HepG2 (cell line): ENCODE data around the gene MMP8.

ENCODE experiments used
- CBFB ChIP-seq: sonication (generic); formaldehyde crosslinking; IDR thresholded peaks from 2 replicates; pipeline ENCODE4 v1.4.0; 2020; ENCODE audit warnings: missing genetic modification reagents
- CENPT ChIP-seq: sonication (generic); formaldehyde crosslinking; IDR thresholded peaks from 2 replicates; pipeline ENCODE4 v1.8.0; 2022; ENCODE audit warnings: low read depth, mild to moderate bottlenecking, moderate library complexity, missing genetic modification reagents
- CHD2 ChIP-seq: IDR thresholded peaks from 2 replicates; pipeline ENCODE4 v1.6.1; 2011; ENCODE audit warnings: low read depth, low read length, improper control_type of control experiment
- CTCF ChIP-seq: sonication (generic); formaldehyde crosslinking; IDR thresholded peaks from 2 replicates; pipeline ENCODE4 v1.5.0; 2020; ENCODE audit warnings: mild to moderate bottlenecking, missing genetic modification reagents, moderate library complexity
- ESRRA ChIP-seq: sonication (generic); formaldehyde crosslinking; IDR thresholded peaks from 2 replicates; pipeline ENCODE4 v1.5.1; 2020; ENCODE audit warnings: mild to moderate bottlenecking, low read depth, missing genetic modification reagents
- EZH2 ChIP-seq: conservative IDR thresholded peaks from 2 replicates; pipeline ENCODE4 v1.6.1; 2012; ENCODE audit warnings: mild to moderate bottlenecking, low read depth, low read length, moderate library complexity
- GABPB1 ChIP-seq: IDR thresholded peaks from 2 replicates; pipeline ENCODE4 v1.6.1; 2016; ENCODE audit warnings: mild to moderate bottlenecking, missing genetic modification reagents, moderate library complexity, missing compliant biosample characterization
- NR3C1 ChIP-seq: sonication (generic); formaldehyde crosslinking; IDR thresholded peaks from 2 replicates; pipeline ENCODE4 v1.4.0; 2020; ENCODE audit warnings: missing genetic modification reagents
- PCBP1 ChIP-seq: fragments of 200-400 bp; formaldehyde crosslinking; IDR thresholded peaks from 2 replicates; pipeline ENCODE4 v1.6.1; 2017; ENCODE audit warnings: mild to moderate bottlenecking, low read depth, low read length, borderline replicate concordance
- POLR2AphosphoS5 ChIP-seq: IDR thresholded peaks from 2 replicates; pipeline ENCODE4 v1.6.1; 2012; ENCODE audit warnings: low read depth, low read length
- ZNF280D ChIP-seq: sonication (generic); formaldehyde crosslinking; IDR thresholded peaks from 2 replicates; pipeline ENCODE4 v1.5.1; 2020; ENCODE audit warnings: mild to moderate bottlenecking, missing genetic modification reagents
- ZNF329 ChIP-seq: sonication (generic); formaldehyde crosslinking; IDR thresholded peaks from 2 replicates; pipeline ENCODE4 v1.9.0; 2021; ENCODE audit warnings: low read depth, mild to moderate bottlenecking, missing genetic modification reagents
- ZNF670 ChIP-seq: sonication (generic); formaldehyde crosslinking; IDR thresholded peaks from 2 replicates; pipeline ENCODE4 v1.8.0; 2022; ENCODE audit warnings: mild to moderate bottlenecking, missing genetic modification reagents, borderline replicate concordance
- TF ChIP-seq, protein P1 (sequence below): IDR thresholded peaks from 2 replicates; pipeline ENCODE4 v1.6.1; 2016; ENCODE audit warnings: missing genetic modification reagents, missing compliant biosample characterization

DNA sequence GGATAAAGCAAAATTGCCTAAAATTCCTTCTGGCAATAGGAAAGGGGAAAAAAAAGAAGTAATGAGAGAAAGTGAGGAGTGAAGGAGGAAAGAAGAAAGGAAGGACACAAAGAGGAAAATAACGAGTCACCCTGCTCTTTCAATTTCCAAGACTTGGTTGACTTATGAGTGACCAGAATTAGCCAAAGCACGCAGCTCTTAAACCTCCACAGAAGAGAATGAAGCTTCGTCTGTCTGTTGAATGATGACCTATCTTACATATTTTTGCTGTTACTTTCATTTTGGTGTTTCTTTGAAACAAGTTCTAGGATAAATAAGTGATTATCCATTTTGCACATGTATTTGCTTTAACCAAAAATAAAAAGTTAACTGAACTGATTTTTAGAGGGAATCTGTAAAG lies 19.9 kb downstream of the MMP8 start:
- no peak for TF ChIP-seq ZNF329 (CRISPR knock-in tag)
- no peak for TF ChIP-seq NR3C1 (CRISPR knock-in tag)
- TF ChIP-seq ZNF670 (CRISPR knock-in tag), result no peak
- no peak for TF ChIP-seq CENPT (CRISPR knock-in tag)
- TF ChIP-seq, protein P1, sequence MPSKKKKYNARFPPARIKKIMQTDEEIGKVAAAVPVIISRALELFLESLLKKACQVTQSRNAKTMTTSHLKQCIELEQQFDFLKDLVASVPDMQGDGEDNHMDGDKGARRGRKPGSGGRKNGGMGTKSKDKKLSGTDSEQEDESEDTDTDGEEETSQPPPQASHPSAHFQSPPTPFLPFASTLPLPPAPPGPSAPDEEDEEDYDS (CRISPR knock-in tag), result no peak
- TF ChIP-seq ZNF280D (CRISPR knock-in tag), result no peak
- no peak for TF ChIP-seq GABPB1
- no peak for TF ChIP-seq ESRRA (CRISPR knock-in tag)
- no peak for TF ChIP-seq POLR2AphosphoS5
- TF ChIP-seq CTCF, result no peak
- no peak for TF ChIP-seq CHD2
- TF ChIP-seq PCBP1, result no peak
- no peak for TF ChIP-seq CBFB (CRISPR knock-in tag)
- TF ChIP-seq EZH2, result no peak
